ENCODE data around the gene MYO5A.

- TF ChIP-seq CTCF (IDR thresholded peaks at IDR 0.05; ENCODE audit: insufficient read depth, low read length, poor library complexity, severe bottlenecking) (no peak), EZH2phosphoT487 (conservative IDR thresholded peaks at IDR 0.05; ENCODE audit: low read length) (no peak)
Measured at GRCh38 chr15:52292780-52293392, 235.8 kb downstream of the MYO5A start.

Data from SU-DHL-6 (cell line).